ENCODE measurements around the gene SCRN2. TPM values are rescaled to one million over a fixed set of nuclear protein-coding genes. Genes with fewer than 3 reads are reported as not detected.

SCRN2 gene
- polyA plus RNA-seq, 3 donors from 2014 or later = 17.7 to 41.2 (median 22.5) TPM

- DNase-seq = no peak
- peaks cover 0 to 3% (median 0%) of the 10 kb centered on the region in 3 donors for H3K27me3 Mint-ChIP-seq (ENCODE audit: low read depth in 3 of 3)
- peaks cover 25 to 29% of the 10 kb centered on the region in 2 donors for H3K4me1 Mint-ChIP-seq
- H3K36me3 Mint-ChIP-seq = peaks cover 11 to 40% (median 16%) of the 10 kb centered on the region in 3 donors
- H3K27ac Mint-ChIP-seq = peak overlapping the region in 1 of 6 donors; percentile 30
- H3K9me3 Mint-ChIP-seq = no peaks in the 10 kb centered on the region
- H3K4me3 Mint-ChIP-seq = no peak overlapping the region
Measured at GRCh38 chr17:47816111-47816735, 24.9 kb downstream of the SCRN2 start.

- no peak for DNase-seq
- Mint-ChIP-seq H3K9me3 (no peaks in the 10 kb centered on the region), H3K4me3 (no peak overlapping the region), H3K36me3 (peaks cover 11 to 44% (median 18%) of the 10 kb centered on the region in 3 donors), H3K4me1 (peaks cover 24 to 28% of the 10 kb centered on the region in 2 donors), H3K27me3 (ENCODE audit: low read depth in 3 of 3) (peaks cover 0 to 6% (median 0%) of the 10 kb centered on the region in 3 donors), H3K27ac (peak overlapping the region in 2 of 6 donors; percentile 33 to 46)
Measured at GRCh38 chr17:47815106-47815918, 25.8 kb downstream of the SCRN2 start.

- Mint-ChIP-seq H3K9me3 (no peaks in the 10 kb centered on the region), H3K4me1 (peaks cover 25 to 28% of the 10 kb centered on the region in 2 donors), H3K27ac (no peak overlapping the region), H3K27me3 (ENCODE audit: low read depth in 3 of 3) (peaks cover 0 to 5% (median 3%) of the 10 kb centered on the region in 3 donors), H3K4me3 (no peak overlapping the region), H3K36me3 (peaks cover 17 to 49% (median 27%) of the 10 kb centered on the region in 3 donors)
- DNase-seq = no peak
Measured at GRCh38 chr17:47813512-47814031, 27.5 kb downstream of the SCRN2 start.

- Mint-ChIP-seq H3K9me3 (no peaks in the 10 kb centered on the region), H3K27me3 (ENCODE audit: low read depth in 3 of 3) (peaks cover 0 to 5% (median 3%) of the 10 kb centered on the region in 3 donors), H3K4me3 (no peak overlapping the region), H3K36me3 (peaks cover 17 to 51% (median 27%) of the 10 kb centered on the region in 3 donors), H3K27ac (peak overlapping the region in 4 of 6 donors; percentile 30 to 89 (median 66)), H3K4me1 (peaks cover 25 to 28% of the 10 kb centered on the region in 2 donors)
- no peak for DNase-seq
Measured at GRCh38 chr17:47813077-47813476, 28.0 kb downstream of the SCRN2 start.

- DNase-seq = no peak
- H3K4me3 Mint-ChIP-seq = no peak overlapping the region
- peaks cover 25 to 28% of the 10 kb centered on the region in 2 donors for H3K4me1 Mint-ChIP-seq
- no peaks in the 10 kb centered on the region for H3K9me3 Mint-ChIP-seq
- H3K36me3 Mint-ChIP-seq = peaks cover 18 to 48% (median 27%) of the 10 kb centered on the region in 3 donors
- peak overlapping the region; percentile 62 to 94 (median 83) for H3K27ac Mint-ChIP-seq
- H3K27me3 Mint-ChIP-seq (ENCODE audit: low read depth in 3 of 3) = peaks cover 0 to 5% (median 3%) of the 10 kb centered on the region in 3 donors
Measured at GRCh38 chr17:47812146-47812920, 28.7 kb downstream of the SCRN2 start.

- Mint-ChIP-seq H3K4me3 (no peak overlapping the region), H3K9me3 (no peaks in the 10 kb centered on the region), H3K27ac (peak overlapping the region; percentile 71 to 94 (median 86)), H3K4me1 (peaks cover 23 to 28% of the 10 kb centered on the region in 2 donors), H3K27me3 (ENCODE audit: low read depth in 3 of 3) (peaks cover 0 to 5% (median 3%) of the 10 kb centered on the region in 3 donors), H3K36me3 (peaks cover 22 to 49% (median 31%) of the 10 kb centered on the region in 3 donors)
- no peak for DNase-seq
Measured at GRCh38 chr17:47811709-47812108, 29.4 kb downstream of the SCRN2 start.

- H3K4me3 Mint-ChIP-seq = no peak overlapping the region
- DNase-seq = no peak
- H3K27me3 Mint-ChIP-seq (ENCODE audit: low read depth in 3 of 3) = peaks cover 0 to 5% (median 3%) of the 10 kb centered on the region in 3 donors
- H3K36me3 Mint-ChIP-seq = peaks cover 22 to 48% (median 31%) of the 10 kb centered on the region in 3 donors
- H3K27ac Mint-ChIP-seq = peak overlapping the region; percentile 71 to 94 (median 88)
- H3K4me1 Mint-ChIP-seq = peaks cover 23 to 28% of the 10 kb centered on the region in 2 donors
- H3K9me3 Mint-ChIP-seq = no peaks in the 10 kb centered on the region
Measured at GRCh38 chr17:47810901-47811635, 30.0 kb downstream of the SCRN2 start.

- Mint-ChIP-seq H3K4me1 (peaks cover 23 to 28% of the 10 kb centered on the region in 2 donors), H3K4me3 (peak overlapping the region in 2 of 5 donors; percentile 3 to 39), H3K36me3 (peaks cover 22 to 46% (median 31%) of the 10 kb centered on the region in 3 donors), H3K27me3 (ENCODE audit: low read depth in 3 of 3) (peaks cover 0 to 5% (median 3%) of the 10 kb centered on the region in 3 donors), H3K9me3 (no peaks in the 10 kb centered on the region), H3K27ac (peak overlapping the region; percentile 76 to 94 (median 86))
- peak; percentile 43 to 77 (median 53) for DNase-seq
Measured at GRCh38 chr17:47810200-47810821, 30.8 kb downstream of the SCRN2 start.

- H3K4me3 Mint-ChIP-seq = no peak overlapping the region
- H3K9me3 Mint-ChIP-seq = no peaks in the 10 kb centered on the region
- no peak for DNase-seq
- peaks cover 23 to 28% of the 10 kb centered on the region in 2 donors for H3K4me1 Mint-ChIP-seq
- H3K27me3 Mint-ChIP-seq (ENCODE audit: low read depth in 3 of 3) = peaks cover 0 to 5% (median 3%) of the 10 kb centered on the region in 3 donors
- peaks cover 22 to 43% (median 31%) of the 10 kb centered on the region in 3 donors for H3K36me3 Mint-ChIP-seq
- peak overlapping the region in 1 of 6 donors; percentile 69 for H3K27ac Mint-ChIP-seq
Measured at GRCh38 chr17:47808830-47809480, 32.1 kb downstream of the SCRN2 start.

GRCh38 chr17:47808036-47808829 lies 32.8 kb downstream of the SCRN2 start:
- H3K27ac Mint-ChIP-seq = peak overlapping the region in 1 of 6 donors; percentile 71
- H3K27me3 Mint-ChIP-seq (ENCODE audit: low read depth in 3 of 3) = peaks cover 0 to 5% (median 3%) of the 10 kb centered on the region in 3 donors
- H3K4me3 Mint-ChIP-seq = no peak overlapping the region
- H3K9me3 Mint-ChIP-seq = no peaks in the 10 kb centered on the region
- no peak for DNase-seq
- peaks cover 23 to 28% of the 10 kb centered on the region in 2 donors for H3K4me1 Mint-ChIP-seq
- H3K36me3 Mint-ChIP-seq = peaks cover 22 to 43% (median 31%) of the 10 kb centered on the region in 3 donors

- DNase-seq = no peak
- no peaks in the 10 kb centered on the region for H3K9me3 Mint-ChIP-seq
- peaks cover 0 to 4% (median 3%) of the 10 kb centered on the region in 3 donors for H3K27me3 Mint-ChIP-seq (ENCODE audit: low read depth in 3 of 3)
- H3K4me3 Mint-ChIP-seq = no peak overlapping the region
- peaks cover 20 to 23% of the 10 kb centered on the region in 2 donors for H3K4me1 Mint-ChIP-seq
- peaks cover 16 to 39% (median 23%) of the 10 kb centered on the region in 3 donors for H3K36me3 Mint-ChIP-seq
- peak overlapping the region in 1 of 6 donors; percentile 81 for H3K27ac Mint-ChIP-seq
Measured at GRCh38 chr17:47807421-47807820, 33.7 kb downstream of the SCRN2 start.
